RWPE1 (cell line): ENCODE data around the gene BTN2A1.

Source experiments
- CTCF ChIA-PET: fragments of 350-600 bp; sonication (Branson Sonifier 250); formaldehyde crosslinking; extraction: SDS; loops from one replicate; lab custom pipeline; 2021; lab: Yijun Ruan, JAX
- POLR2A ChIA-PET: fragments of 400-600 bp; formaldehyde crosslinking; extraction: SDS; loops from one replicate; lab custom pipeline; 2020; ENCODE audit warnings: antibody characterized with exemption; ENCODE audit not compliant: low non-redundant PET; lab: Yijun Ruan, JAX
- DNase-seq: peaks from one replicate; pipeline ENCODE4 v3.0.0; 2012; ENCODE audit warnings: low spot score
- H3K27ac ChIP-seq: fragments of 450-650 bp; 2 replicates; pipeline ENCODE4 v1.5.1; 2017
- TF ChIP-seq, protein P1 (sequence below): fragments of 450-650 bp; conservative IDR thresholded peaks from 2 replicates; pipeline ENCODE4 v1.5.1; 2017; ENCODE audit warnings: low read depth, mild to moderate bottlenecking

Gene BTN2A1

DNA sequence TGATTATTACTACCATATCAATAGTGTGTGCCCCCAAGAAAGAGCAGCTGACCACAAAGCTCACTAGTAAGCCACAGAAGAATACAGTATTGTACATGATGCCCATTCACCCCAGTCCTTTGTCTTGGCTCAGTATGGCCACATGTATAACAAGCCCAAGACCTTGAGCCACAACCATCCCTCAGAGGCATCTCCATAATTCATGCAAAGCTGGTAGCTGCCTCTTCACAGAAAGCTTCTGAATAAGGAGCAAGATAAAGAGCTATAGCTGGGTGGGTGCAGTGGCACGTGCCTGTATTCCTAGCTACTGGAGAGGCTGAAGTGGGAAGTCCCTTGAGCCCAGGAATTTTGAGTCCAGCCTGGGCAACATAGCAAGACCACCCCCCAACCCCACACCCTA, 37.5 kb downstream of the BTN2A1 start:
- CTCF ChIA-PET = interaction anchor here (0.6 kb wide), 1 partner anchor 154 kb away, joined by 3 read pairs; no protein-coding TSS in a partner anchor
- POLR2A ChIA-PET = interaction anchor here (0.6 kb wide), 1 partner anchor 1344 kb away, joined by 4 read pairs; no protein-coding TSS in a partner anchor

DNA sequence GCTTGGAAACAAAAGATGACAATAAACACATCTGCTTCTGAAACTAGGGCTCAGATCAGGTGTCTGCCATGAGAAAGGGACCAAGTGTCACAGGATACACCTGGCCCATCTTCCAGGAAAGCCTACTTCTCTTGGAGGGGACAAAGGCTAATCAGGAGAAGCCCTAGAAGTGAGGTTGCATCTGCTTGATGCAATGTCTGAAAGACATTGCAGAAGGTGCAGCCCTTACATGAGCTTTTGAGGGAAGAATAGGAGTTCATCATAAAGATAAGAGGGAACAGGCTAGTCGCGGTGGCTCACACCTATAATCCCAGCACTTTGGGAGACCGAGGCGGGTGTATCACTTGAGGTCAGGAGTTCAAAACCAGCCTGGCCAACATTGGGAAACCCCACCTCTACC, 39.9 kb downstream of the BTN2A1 start:
- ChIA-PET CTCF (no interaction called here), POLR2A (no interaction called here)
- DNase-seq = no peak
- H3K27ac ChIP-seq = no peak overlapping the region
- TF ChIP-seq, protein P1, sequence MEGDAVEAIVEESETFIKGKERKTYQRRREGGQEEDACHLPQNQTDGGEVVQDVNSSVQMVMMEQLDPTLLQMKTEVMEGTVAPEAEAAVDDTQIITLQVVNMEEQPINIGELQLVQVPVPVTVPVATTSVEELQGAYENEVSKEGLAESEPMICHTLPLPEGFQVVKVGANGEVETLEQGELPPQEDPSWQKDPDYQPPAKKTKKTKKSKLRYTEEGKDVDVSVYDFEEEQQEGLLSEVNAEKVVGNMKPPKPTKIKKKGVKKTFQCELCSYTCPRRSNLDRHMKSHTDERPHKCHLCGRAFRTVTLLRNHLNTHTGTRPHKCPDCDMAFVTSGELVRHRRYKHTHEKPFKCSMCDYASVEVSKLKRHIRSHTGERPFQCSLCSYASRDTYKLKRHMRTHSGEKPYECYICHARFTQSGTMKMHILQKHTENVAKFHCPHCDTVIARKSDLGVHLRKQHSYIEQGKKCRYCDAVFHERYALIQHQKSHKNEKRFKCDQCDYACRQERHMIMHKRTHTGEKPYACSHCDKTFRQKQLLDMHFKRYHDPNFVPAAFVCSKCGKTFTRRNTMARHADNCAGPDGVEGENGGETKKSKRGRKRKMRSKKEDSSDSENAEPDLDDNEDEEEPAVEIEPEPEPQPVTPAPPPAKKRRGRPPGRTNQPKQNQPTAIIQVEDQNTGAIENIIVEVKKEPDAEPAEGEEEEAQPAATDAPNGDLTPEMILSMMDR = no peak

More for the DNA sequence above, 37.5 kb downstream of the BTN2A1 start:
- no peak for DNase-seq
- TF ChIP-seq, protein P1 = no peak
- no peak overlapping the region for H3K27ac ChIP-seq

DNA sequence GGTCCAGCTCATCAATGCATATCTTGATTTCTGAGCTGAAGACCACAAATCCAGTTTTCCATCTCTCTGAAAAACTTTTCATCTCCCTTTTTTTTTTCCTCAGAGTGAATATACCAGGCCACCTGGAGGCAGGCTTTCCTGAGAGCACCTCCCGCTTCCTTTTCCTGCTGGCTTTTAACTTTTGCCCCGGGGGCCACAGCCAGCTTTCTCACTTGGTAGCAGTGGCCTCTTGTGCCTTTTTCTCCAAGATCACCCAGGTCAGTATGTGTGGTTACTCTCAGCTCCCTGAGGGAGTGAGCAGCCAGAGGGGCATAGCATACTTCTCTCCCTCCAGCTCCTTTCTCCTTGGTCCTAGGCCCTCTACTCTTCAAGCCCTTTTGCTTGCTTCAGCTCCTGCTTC, 42.3 kb downstream of the BTN2A1 start, which contains the start of gene BTN1A1:
Gene BTN1A1, plus strand, starts transcription at position 202 of the 400 bp plus-strand sequence. CDS start 984 bp downstream, outside the sequence.
- POLR2A ChIA-PET = no interaction called here
- H3K27ac ChIP-seq = no peak within 1 kb of the TSS
- TF ChIP-seq, protein P1 = no peak
- DNase-seq = no peak
- CTCF ChIA-PET = interaction anchor here (1.5 kb wide), 1 partner anchor 159 kb away, joined by 3 read pairs; no protein-coding TSS in a partner anchor

DNA sequence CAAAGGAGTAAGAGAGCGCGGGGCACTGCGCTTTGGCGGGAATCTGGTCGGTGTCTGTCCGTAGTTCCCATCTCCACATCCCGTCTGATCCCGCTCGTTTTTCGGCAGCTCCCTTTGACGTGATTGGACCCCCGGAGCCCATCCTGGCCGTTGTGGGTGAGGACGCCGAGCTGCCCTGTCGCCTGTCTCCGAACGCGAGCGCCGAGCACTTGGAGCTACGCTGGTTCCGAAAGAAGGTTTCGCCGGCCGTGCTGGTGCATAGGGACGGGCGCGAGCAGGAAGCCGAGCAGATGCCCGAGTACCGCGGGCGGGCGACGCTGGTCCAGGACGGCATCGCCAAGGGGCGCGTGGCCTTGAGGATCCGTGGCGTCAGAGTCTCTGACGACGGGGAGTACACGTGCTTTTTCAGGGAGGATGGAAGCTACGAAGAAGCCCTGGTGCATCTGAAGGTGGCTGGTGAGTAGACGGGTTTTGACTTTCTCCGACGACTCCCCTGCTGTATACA, 43.8 kb downstream of the BTN2A1 start:
- H3K27ac ChIP-seq = no peak overlapping the region
- POLR2A ChIA-PET = no interaction called here
- DNase-seq = peak; percentile 8
- TF ChIP-seq, protein P1 = no peak
- CTCF ChIA-PET = interaction anchor here (1.5 kb wide), 1 partner anchor 160 kb away, joined by 3 read pairs; no protein-coding TSS in a partner anchor

DNA sequence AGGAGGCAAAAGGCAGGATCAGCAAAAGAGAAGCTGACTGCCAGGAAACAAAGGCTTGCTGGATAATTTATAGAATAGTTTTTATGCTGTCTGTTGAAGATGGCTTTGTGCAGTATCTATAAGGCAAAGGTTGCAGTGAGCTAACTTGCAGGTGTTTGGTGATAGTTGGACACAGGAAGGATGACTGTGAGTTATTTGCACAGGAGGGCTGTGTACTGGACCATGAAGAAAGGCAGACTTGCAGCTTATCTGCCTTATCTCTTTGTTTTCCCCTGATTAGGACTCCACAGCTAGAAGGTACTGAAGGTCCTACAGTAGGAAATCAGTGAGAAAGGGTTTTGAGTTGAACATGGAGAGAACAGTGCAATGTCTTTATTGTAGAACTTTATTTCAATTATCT, 44.4 kb downstream of the BTN2A1 start:
- CTCF ChIA-PET = no interaction called here
- POLR2A ChIA-PET = no interaction called here
- TF ChIP-seq, protein P1 = no peak
- H3K27ac ChIP-seq = no peak overlapping the region
- no peak for DNase-seq

DNA sequence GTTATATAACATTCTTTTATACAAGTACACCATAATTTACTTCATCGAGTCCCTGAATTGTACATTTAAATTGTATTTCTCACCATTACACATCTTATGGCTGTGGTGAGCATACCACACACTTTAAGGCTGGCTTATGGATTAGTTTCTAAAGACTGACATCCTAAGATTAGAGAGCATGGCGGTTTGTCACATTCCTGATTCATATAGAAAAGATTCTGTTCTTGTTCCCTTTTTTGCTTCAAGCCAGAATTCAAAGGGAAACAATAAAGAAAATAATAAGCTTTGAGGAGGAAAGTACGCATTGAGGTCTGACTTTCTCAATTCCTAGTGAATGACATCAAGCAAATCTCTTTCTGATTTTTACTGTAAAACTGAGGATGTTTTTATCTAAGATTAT, 44.9 kb downstream of the BTN2A1 start:
- DNase-seq = no peak
- ChIA-PET POLR2A (no interaction called here), CTCF (no interaction called here)

More for the DNA sequence above, 44.9 kb downstream of the BTN2A1 start:
- TF ChIP-seq, protein P1 = no peak
- H3K27ac ChIP-seq = no peak overlapping the region
